Ascending aorta (tissue), 2 donors: ENCODE results near the gene PIK3CD. TPM values are rescaled to one million over a fixed set of nuclear protein-coding genes. Genes with fewer than 3 reads are reported as not detected.

Experiments
- DNase-seq, 2 donors: peaks; one replicate each; pipeline ENCODE4 v3.0.0-alpha.2; 2019; ENCODE audit warnings: low spot score in 2 of 2
- H3K27ac ChIP-seq, 2 donors: fragments of 200-600 bp; sonication (generic); one replicate each; pipeline ENCODE4 v1.5.1; 2016 to 2017; ENCODE audit warnings: mild to moderate bottlenecking in 1 of 2
- H3K27me3 ChIP-seq: fragments of 200-600 bp; sonication (generic); one replicate; pipeline ENCODE4 v1.5.1; 2017
- H3K36me3 ChIP-seq, 2 donors: fragments of 200-600 bp; sonication (generic); one replicate each; pipeline ENCODE4 v1.5.1; 2016
- H3K4me1 ChIP-seq, 2 donors: fragments of 200-600 bp; sonication (generic); one replicate each; pipeline ENCODE4 v1.5.1; 2016 to 2017; ENCODE audit warnings: mild to moderate bottlenecking in 1 of 2
- H3K4me3 ChIP-seq, 2 donors: fragments of 200-600 bp; sonication (generic); one replicate each; pipeline ENCODE4 v1.5.1; 2016 to 2017; ENCODE audit warnings: mild to moderate bottlenecking in 1 of 2
- H3K9me3 ChIP-seq, 2 donors: fragments of 200-600 bp; sonication (generic); one replicate each; pipeline ENCODE4 v1.5.1; 2016
- CTCF ChIP-seq, 3 experiments: fragments of 200-600 bp in 2 of 3; fragments of 450-650 bp in 1 of 3; sonication (generic) in 2 of 3; IDR thresholded peaks; one replicate each; pipeline ENCODE4 v1.5.1; 2016 to 2019; ENCODE audit warnings: antibody characterized with exemption in 3 of 3, mild to moderate bottlenecking in 1 of 3, moderate library complexity in 1 of 3
- intact Hi-C: fragments of 100-400 bp; cut with DNase I; formaldehyde crosslinking; loops from one replicate; pipeline ENCODE4 v1.15.1; 2023
- total RNA-seq: library from RNA; depleted of rRNA; stranded (reverse); fragments of >200 nt; gene quantifications from one replicate; pipeline ENCODE4 v1.1.0, GENCODE V29; 2016

PIK3CD gene
- 19.7 TPM for total RNA-seq

DNA sequence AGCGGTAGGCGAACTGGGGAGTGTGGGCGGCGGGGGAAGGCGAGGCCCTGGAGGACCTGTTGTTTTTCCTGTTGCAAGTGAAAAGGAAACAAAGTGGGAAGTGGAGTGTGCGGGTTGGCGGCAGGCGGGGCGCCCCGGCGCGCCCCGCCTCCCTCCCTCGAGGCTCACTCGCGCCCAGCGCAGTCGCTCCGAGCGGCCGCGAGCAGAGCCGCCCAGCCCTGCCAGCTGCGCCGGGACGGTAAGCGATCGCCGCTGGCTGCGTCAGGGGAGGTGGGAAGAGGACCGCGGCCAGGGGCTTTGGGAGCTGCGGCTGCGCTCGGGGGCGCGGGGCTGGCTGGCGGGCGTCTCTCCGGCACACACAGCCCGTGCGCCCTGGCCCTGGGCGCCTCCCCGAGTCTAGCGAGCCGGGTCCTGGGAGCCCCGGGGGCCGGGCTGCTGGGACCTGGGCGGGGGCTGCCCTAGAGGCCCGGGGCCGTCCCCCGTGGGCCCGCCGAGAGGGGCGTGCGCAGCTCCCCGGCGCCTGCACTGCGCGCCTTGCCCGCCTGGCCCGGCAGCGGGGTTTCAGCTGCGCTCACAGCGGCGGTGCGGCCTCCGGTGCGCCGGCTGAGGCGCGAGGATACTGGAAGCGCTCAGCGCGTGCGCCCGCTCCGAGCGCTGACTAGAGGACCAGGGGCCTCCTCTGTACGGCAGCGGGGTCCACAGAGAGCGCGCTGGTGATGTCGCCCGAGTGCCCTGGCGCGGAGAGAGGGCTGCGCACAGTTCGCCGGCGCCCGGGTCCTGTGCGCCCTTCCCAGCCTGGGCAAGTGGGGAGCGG lies at the start of gene PIK3CD:
PIK3CD (plus strand) TSS at position 167 of the 814 bp plus-strand sequence. CDS start 58,725 bp downstream, outside the sequence.
- DNase-seq = no peak
- TF ChIP-seq CTCF (IDR thresholded peaks at IDR 0.05) = no peak
- intact Hi-C loops = no loop called here
- no peaks in the 10 kb centered on the region for H3K27me3 ChIP-seq
- peak within 1 kb of the TSS; percentile 52 to 66 for H3K4me3 ChIP-seq
- H3K36me3 ChIP-seq = no peaks in the 10 kb centered on the region
- peaks cover 7 to 12% of the 10 kb centered on the region in 2 donors for H3K4me1 ChIP-seq
- H3K9me3 ChIP-seq = no peaks in the 10 kb centered on the region
- H3K27ac ChIP-seq = peak within 1 kb of the TSS in 1 of 2 donors; percentile 26

DNA sequence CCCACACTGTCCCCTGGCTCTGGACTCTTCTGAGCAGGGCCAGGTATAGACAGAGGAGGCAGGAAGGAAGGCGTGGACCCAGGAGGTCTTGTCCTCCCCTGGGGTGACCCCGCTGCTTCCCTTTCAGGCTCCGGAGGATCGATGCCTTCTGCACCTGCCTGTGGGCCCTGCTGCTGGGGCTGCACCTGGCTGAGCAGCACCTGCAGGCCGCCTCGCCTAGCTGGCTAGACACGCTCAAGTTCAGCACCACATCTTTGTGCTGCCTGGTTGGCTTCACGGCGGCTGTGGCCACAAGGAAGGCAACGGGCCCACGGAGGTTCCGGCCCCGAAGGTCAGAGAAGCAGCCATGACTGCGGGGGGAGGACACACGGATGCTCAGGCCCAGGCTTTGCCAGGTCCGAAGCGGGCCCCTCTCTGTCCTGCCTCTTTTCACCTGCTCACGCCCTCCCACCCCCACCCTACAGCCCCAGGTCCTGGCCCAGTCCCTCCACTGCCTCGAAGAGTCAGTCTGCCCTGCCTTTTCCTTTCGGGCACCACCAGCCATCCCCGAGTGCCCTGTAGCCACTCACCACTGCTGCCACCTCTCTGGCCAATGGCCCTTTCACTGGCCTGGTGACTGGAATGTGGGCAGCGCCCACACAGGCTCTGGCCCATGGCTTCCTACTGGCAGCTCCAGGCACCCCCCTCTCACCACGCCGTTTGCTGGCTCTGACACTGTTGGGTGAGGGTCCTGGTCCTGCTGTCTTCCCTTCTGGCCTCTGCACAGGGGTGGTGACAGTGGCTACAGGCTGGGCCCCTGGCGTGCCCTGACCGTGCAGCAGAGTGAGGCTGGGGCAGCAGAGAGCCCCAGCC lies 49.4 kb upstream of the PIK3CD start:
- TF ChIP-seq CTCF (IDR thresholded peaks at IDR 0.05) = no peak
- DNase-seq = no peak
- Histone ChIP-seq H3K9me3 (no peaks in the 10 kb centered on the region), H3K4me3 (no peak overlapping the region), H3K36me3 (peaks cover 46 to 62% of the 10 kb centered on the region in 2 donors), H3K27me3 (no peaks in the 10 kb centered on the region), H3K27ac (no peak overlapping the region), H3K4me1 (no peaks in the 10 kb centered on the region)
- intact Hi-C loops = no loop called here

- peaks cover 43 to 58% of the 10 kb centered on the region in 2 donors for H3K36me3 ChIP-seq
- intact Hi-C loops = no loop called here
Observed at GRCh38 chr1:9602794-9603167, 48.8 kb upstream of the PIK3CD start.

GRCh38 chr1:9603307-9603706 lies 48.2 kb upstream of the PIK3CD start:
- no peak for DNase-seq
- no peaks in the 10 kb centered on the region for H3K4me1 ChIP-seq
- no peaks in the 10 kb centered on the region for H3K27me3 ChIP-seq
- peaks cover 46 to 58% of the 10 kb centered on the region in 2 donors for H3K36me3 ChIP-seq
- no peak overlapping the region for H3K27ac ChIP-seq
- no peaks in the 10 kb centered on the region for H3K9me3 ChIP-seq
- intact Hi-C loops = no loop called here
- H3K4me3 ChIP-seq = no peak overlapping the region
- no peak for TF ChIP-seq CTCF (IDR thresholded peaks at IDR 0.05)

More at GRCh38 chr1:9602794-9603167, 48.8 kb upstream of the PIK3CD start:
- Histone ChIP-seq H3K4me3 (no peak overlapping the region), H3K9me3 (no peaks in the 10 kb centered on the region), H3K27me3 (no peaks in the 10 kb centered on the region), H3K27ac (no peak overlapping the region), H3K4me1 (no peaks in the 10 kb centered on the region)
- TF ChIP-seq CTCF (IDR thresholded peaks at IDR 0.05) = no peak
- DNase-seq = no peak

DNA sequence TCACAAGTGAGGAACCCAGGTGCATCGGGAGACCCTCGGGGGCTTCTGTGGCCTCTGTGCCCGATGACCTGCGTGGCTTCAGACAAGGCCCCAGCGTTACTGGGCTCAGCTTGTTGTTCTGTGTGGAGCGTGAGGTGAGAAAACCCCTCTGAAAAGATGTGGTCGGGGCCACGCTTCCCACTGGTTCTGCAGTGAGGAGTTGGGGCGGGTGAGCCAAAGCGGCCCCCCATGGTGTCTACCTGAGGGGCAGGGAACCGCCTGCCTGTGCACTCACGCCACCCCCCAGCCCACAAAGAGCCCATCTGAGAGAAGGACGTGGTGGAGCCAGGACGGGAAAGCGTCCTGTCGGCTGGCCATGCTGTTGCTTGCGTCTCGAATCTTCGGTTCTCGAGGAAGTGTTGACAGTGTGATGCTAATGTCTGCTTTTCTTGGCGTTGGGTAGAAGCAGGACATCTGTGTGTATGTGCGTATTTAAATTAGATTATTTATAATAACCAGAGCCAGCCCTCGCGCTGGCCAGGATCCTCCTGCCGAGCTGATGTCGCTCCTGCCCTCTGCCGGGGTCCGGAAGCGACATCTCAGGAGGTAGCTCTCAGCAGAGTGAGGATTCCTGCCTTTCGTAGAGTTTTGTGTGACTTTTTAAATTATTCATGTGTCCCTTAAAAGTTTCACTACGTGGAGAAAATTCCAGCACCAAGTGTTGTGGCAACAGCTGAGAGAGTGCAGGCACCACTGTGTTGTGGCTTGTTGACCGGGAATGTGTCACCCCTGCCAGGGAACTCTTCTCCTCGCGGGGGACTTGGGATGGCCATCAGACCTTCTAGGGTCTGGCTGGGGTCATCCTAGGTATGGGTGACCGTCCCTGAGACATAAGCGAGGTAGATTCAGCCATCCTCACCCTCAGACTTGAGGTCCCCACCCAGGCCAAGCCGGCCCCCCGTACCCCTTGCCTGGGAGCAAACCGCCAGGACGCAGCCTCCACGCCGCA lies 47.5 kb upstream of the PIK3CD start:
- DNase-seq = no peak
- Histone ChIP-seq H3K4me1 (no peaks in the 10 kb centered on the region), H3K27ac (no peak overlapping the region), H3K36me3 (peaks cover 45 to 58% of the 10 kb centered on the region in 2 donors), H3K27me3 (no peaks in the 10 kb centered on the region), H3K9me3 (no peaks in the 10 kb centered on the region), H3K4me3 (no peak overlapping the region)
- TF ChIP-seq CTCF (IDR thresholded peaks at IDR 0.05) = no peak
- intact Hi-C loops = no loop called here
